ENCODE data around the gene ZNF497. TPM values are rescaled to one million over a fixed set of nuclear protein-coding genes. Genes with fewer than 3 reads are reported as not detected.

The ZNF497 gene
- total and polyA plus RNA-seq, 9 of the 15 experiments (the other 6 are each of a cell fraction or from before 2014, with no cell fraction given): 0.06 to 0.98 (median 0.44) TPM; not detected in 1

- no peak for TF ChIP-seq ZBTB1 (CRISPR knock-in tag; IDR thresholded peaks at IDR 0.05; ENCODE audit: borderline replicate concordance, low read depth)
- TF ChIP-seq SMARCA4 (IDR thresholded peaks at IDR 0.05): peak; percentile 43; the same call in 1 of the 2 replicates
- TF ChIP-seq ID3 (CRISPR knock-in tag; IDR thresholded peaks at IDR 0.05): no peak
- no peak for TF ChIP-seq ID3 (tag; IDR thresholded peaks at IDR 0.05)
- TF ChIP-seq MXI1 (IDR thresholded peaks at IDR 0.05; ENCODE audit: low read depth, low read length): no peak
- TF ChIP-seq, protein P1, sequence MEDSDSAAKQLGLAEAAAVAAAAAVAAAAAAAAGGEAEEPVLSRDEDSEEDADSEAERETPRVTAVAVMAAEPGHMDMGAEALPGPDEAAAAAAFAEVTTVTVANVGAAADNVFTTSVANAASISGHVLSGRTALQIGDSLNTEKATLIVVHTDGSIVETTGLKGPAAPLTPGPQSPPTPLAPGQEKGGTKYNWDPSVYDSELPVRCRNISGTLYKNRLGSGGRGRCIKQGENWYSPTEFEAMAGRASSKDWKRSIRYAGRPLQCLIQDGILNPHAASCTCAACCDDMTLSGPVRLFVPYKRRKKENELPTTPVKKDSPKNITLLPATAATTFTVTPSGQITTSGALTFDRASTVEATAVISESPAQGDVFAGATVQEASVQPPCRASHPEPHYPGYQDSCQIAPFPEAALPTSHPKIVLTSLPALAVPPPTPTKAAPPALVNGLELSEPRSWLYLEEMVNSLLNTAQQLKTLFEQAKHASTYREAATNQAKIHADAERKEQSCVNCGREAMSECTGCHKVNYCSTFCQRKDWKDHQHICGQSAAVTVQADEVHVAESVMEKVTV (CRISPR knock-in tag; IDR thresholded peaks at IDR 0.05): no peak
- no peak for TF ChIP-seq ZHX1 (conservative IDR thresholded peaks at IDR 0.05; ENCODE audit: low read length)
- no peak for TF ChIP-seq SIRT6 (IDR thresholded peaks at IDR 0.05; ENCODE audit: low read depth, low read length)
- TF ChIP-seq PHB2 (IDR thresholded peaks at IDR 0.05; ENCODE audit: low read depth): 0 out of 2 replicates have a peak, but pooled peaks have one; percentile 39
- TF ChIP-seq HDAC1 (IDR thresholded peaks at IDR 0.05): peak in 1 of 2 experiments; percentile 45; a peak in 2 of 4 replicates
- TF ChIP-seq PURB (CRISPR knock-in tag; IDR thresholded peaks at IDR 0.05; ENCODE audit: low read depth): no peak
- TF ChIP-seq SMAD1 (IDR thresholded peaks at IDR 0.05; ENCODE audit: low read depth, low read length, partially characterized antibody): no peak
- no peak for TF ChIP-seq HNRNPL (IDR thresholded peaks at IDR 0.05; ENCODE audit: low read depth, low read length)
- TF ChIP-seq ZNF212 (CRISPR knock-in tag; IDR thresholded peaks at IDR 0.05): no peak
- no peak for TF ChIP-seq ZNF644 (tag; IDR thresholded peaks at IDR 0.05; ENCODE audit: low read depth)
- TF ChIP-seq ARNT (IDR thresholded peaks at IDR 0.05): peak in 1 of 2 experiments; percentile 70; a peak in 1 of 4 replicates
- TF ChIP-seq NR1H2 (CRISPR knock-in tag; IDR thresholded peaks at IDR 0.05): no peak
- no peak for TF ChIP-seq PATZ1 (CRISPR knock-in tag; IDR thresholded peaks at IDR 0.05; ENCODE audit: borderline replicate concordance)
- no peak for TF ChIP-seq CBFB (CRISPR knock-in tag; IDR thresholded peaks at IDR 0.05)
- TF ChIP-seq, protein P2, sequence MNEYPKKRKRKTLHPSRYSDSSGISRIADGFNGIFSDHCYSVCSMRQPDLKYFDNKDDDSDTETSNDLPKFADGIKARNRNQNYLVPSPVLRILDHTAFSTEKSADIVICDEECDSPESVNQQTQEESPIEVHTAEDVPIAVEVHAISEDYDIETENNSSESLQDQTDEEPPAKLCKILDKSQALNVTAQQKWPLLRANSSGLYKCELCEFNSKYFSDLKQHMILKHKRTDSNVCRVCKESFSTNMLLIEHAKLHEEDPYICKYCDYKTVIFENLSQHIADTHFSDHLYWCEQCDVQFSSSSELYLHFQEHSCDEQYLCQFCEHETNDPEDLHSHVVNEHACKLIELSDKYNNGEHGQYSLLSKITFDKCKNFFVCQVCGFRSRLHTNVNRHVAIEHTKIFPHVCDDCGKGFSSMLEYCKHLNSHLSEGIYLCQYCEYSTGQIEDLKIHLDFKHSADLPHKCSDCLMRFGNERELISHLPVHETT (CRISPR knock-in tag; conservative IDR thresholded peaks at IDR 0.05 in 1 of 2, IDR thresholded peaks at IDR 0.05 in 1 of 2): no peak
Observed at GRCh38 chr19:58381460-58382212, 19.1 kb upstream of the ZNF497 start (continued).

Data from K562 (cell line).